Transverse colon (tissue), 3 donors: Measurements from ENCODE around the gene SORL1.

Source experiments
- CTCF ChIP-seq, 5 experiments: fragments of 200-600 bp in 3 of 5; fragments of 450-650 bp in 2 of 5; sonication (generic) in 3 of 5; IDR thresholded peaks; 1 replicate in 2 of 5; 2 replicates in 3 of 5; pipeline ENCODE4 v1.5.1; 2016 to 2017; ENCODE audit warnings: antibody characterized with exemption in 5 of 5, inconsistent platforms in 3 of 5, mild to moderate bottlenecking in 2 of 5, moderate library complexity in 1 of 5
- EP300 ChIP-seq: sonication (generic); formaldehyde crosslinking; IDR thresholded peaks from one replicate; pipeline ENCODE4 v1.6.1; 2017; ENCODE audit warnings: antibody characterized with exemption, low read depth
- POLR2A ChIP-seq: fragments of 450-650 bp; IDR thresholded peaks from one replicate; pipeline ENCODE4 v1.6.1; 2016; ENCODE audit warnings: antibody characterized with exemption, mild to moderate bottlenecking, moderate library complexity

GRCh38 chr11:121575963-121576290 is 123.8 kb downstream of the SORL1 start:
- no peak for TF ChIP-seq CTCF (IDR thresholded peaks at IDR 0.05)
- TF ChIP-seq POLR2A, result no peak
- TF ChIP-seq EP300, result no peak
